ENCODE measurements around the gene KIFC3. TPM values are rescaled to one million over a fixed set of nuclear protein-coding genes. Genes with fewer than 3 reads are reported as not detected.

The KIFC3 gene
- total and polyA plus RNA-seq, 11 donors: 46.1 to 105 (median 65.6) TPM

DNA sequence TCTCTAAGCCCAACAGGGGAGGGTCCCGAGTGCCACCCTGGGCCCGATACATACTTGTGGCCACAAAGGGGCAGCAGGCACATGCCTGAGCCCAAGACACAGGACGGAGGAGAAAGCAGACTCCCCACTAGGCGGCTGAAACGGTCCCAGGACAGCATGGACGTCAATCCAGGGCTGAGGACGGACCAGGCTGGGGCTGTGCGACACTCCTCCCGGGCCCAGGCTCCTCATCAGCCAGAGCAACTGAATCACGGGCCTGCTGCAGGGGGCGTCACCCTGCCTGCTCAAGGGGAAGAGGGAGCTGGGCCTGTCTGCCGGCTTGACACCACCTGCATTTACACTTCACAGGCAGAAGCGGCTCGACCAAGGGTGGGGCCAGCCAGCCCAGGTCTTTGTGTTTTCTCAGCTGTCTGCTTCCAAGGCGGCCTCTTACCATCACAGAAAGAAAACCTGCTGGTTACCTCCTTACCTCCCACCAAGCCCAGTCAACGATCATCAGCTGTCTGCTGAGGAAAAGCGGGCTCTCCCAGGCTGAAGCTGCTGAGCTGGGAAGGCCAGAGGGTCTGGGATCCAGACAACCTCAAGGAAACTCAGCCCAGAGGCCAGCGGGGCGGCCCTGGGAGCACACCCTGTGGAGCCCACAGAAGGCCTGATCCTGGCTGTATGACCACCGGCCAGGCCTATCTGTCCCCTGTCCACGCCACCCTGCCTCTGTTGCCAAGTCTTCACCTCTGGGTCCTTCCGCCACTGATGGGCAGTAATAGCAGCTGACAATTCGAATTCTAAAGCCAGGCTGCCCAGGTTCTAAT, 26.4 kb downstream of the KIFC3 start:
- no peak overlapping the region for H3K4me3 ChIP-seq
- no peak for TF ChIP-seq POLR2A (IDR thresholded peaks at IDR 0.05)
- TF ChIP-seq, protein P1, sequence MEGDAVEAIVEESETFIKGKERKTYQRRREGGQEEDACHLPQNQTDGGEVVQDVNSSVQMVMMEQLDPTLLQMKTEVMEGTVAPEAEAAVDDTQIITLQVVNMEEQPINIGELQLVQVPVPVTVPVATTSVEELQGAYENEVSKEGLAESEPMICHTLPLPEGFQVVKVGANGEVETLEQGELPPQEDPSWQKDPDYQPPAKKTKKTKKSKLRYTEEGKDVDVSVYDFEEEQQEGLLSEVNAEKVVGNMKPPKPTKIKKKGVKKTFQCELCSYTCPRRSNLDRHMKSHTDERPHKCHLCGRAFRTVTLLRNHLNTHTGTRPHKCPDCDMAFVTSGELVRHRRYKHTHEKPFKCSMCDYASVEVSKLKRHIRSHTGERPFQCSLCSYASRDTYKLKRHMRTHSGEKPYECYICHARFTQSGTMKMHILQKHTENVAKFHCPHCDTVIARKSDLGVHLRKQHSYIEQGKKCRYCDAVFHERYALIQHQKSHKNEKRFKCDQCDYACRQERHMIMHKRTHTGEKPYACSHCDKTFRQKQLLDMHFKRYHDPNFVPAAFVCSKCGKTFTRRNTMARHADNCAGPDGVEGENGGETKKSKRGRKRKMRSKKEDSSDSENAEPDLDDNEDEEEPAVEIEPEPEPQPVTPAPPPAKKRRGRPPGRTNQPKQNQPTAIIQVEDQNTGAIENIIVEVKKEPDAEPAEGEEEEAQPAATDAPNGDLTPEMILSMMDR (IDR thresholded peaks at IDR 0.05): peak in 4 of 12 donors; percentile 5 to 26 (median 22)
- H3K9me3 ChIP-seq: no peaks in the 10 kb centered on the region
- H3K36me3 ChIP-seq: peaks cover 0 to 70% (median 56%) of the 10 kb centered on the region in 9 donors
- peak in 2 of 4 donors; percentile 21 to 22 for ATAC-seq
- intact Hi-C loops (cut with DNase I): no loop called here
- H3K27ac ChIP-seq: no peak overlapping the region
- no peaks in the 10 kb centered on the region for H3K27me3 ChIP-seq
- peak in 2 of 5 donors; percentile 27 to 29 for DNase-seq
- WGBS, 4 donors: 75 to 85% (median 81%) methylated on average over 17 to 23 of the region's 23 CpGs
- H3K4me1 ChIP-seq: peaks cover 0 to 9% (median 3%) of the 10 kb centered on the region in 12 donors

DNA sequence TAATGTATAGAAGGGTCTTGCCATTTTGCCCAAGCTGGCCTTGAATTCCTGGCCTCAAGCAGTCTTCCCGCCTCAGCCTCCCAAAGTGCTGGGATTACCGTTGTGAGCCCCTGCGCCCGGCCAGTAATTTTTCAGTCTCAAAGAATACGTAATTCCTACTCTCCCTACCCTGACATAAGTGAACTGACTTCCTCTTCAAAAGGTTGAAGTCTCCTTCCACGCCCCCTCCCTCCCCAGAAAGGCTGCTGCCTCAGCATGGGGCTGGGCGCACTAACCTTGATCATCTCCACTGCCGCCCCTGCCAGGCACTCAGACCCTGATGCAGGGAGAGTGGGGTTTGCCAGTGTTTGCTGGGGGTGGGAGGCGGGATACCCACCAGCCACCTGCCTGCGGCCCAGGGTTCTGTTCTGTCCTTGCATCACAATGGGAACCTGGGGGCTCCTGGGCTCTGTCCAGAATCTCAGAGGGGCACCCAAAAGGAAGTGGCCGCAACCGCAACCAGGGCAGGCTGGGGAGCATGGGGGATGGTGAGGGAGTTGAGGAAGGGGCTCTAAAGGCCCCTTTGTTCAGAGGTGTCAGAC, 27.5 kb downstream of the KIFC3 start:
- no peak for ATAC-seq
- H3K9me3 ChIP-seq: no peaks in the 10 kb centered on the region
- intact Hi-C loops (cut with DNase I): no loop called here
- 94 to 96% (median 95%) methylated on average over 12 of the region's 12 CpGs for WGBS, 4 donors
- H3K27me3 ChIP-seq: no peaks in the 10 kb centered on the region
- no peak overlapping the region for H3K27ac ChIP-seq
- peaks cover 0 to 74% (median 65%) of the 10 kb centered on the region in 9 donors for H3K36me3 ChIP-seq
- H3K4me1 ChIP-seq: peaks cover 0 to 9% (median 3%) of the 10 kb centered on the region in 12 donors
- DNase-seq: peak in 2 of 5 donors; percentile 14 to 44
- H3K4me3 ChIP-seq: no peak overlapping the region
- TF ChIP-seq, protein P1 (IDR thresholded peaks at IDR 0.05): no peak
- TF ChIP-seq POLR2A (IDR thresholded peaks at IDR 0.05): no peak

DNA sequence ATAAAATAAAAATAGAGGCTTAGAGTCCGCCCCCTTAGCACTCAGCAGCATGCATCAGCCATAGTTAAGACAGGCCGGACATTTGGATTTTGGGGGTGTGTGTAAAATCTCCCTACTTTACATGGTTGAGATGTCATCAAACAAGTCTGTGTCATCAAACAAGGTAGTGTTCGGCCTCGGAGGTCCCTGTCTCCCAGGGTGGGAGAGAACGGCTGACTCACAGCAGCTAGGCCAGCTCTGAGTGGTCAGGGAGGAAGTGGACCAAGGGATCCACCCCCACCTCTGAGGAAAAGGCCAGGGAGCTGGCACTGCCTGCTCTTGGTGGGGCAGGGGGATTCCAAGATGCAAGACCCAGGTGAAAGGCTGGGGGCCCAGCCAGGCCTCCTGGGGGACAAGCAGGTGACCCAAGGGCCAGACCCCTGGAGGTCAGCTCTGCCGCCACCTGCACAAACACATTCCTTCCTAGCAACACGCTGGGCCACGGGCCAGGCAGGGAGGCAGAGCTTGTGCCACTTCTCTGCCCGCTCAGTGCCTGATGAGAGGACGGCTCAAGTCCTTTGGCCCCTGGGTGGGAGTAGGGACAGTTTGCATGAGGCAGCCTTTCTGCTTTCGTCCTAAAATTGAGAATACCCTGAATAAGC, 28.5 kb downstream of the KIFC3 start:
- WGBS, 4 donors: 73 to 83% (median 75%) methylated on average over 11 of the region's 11 CpGs
- Histone ChIP-seq H3K27me3 (no peaks in the 10 kb centered on the region), H3K27ac (no peak overlapping the region), H3K4me3 (no peak overlapping the region), H3K9me3 (no peaks in the 10 kb centered on the region), H3K36me3 (peaks cover 5 to 74% (median 65%) of the 10 kb centered on the region in 9 donors), H3K4me1 (peaks cover 0 to 9% (median 3%) of the 10 kb centered on the region in 12 donors)
- DNase-seq (peak in 3 of 5 donors; percentile 14 to 65 (median 57)), ATAC-seq (peak; percentile 45 to 66 (median 50))
- intact Hi-C loops (cut with DNase I): no loop called here
- TF ChIP-seq, protein P1 (IDR thresholded peaks at IDR 0.05): no peak
- no peak for TF ChIP-seq POLR2A (IDR thresholded peaks at IDR 0.05)

DNA sequence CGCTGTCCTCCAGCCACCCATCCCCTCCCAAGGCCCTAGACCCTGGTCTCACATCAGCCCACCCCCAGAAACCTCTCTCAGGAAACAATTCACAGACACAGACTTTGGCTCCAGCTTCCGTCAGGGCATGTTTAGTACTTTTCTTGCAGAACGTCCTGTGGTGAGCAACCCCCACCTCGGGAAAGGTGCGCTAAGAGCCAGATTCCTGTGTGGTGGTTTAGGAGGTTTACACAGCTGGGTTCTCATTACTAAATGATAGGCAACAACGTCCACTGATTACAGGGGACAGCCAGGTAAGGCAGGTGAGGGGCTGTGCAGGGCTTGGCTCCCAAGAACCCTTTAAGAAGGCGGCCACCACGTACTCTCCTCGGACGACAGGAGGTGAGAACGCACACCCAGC, 29.3 kb downstream of the KIFC3 start:
- Histone ChIP-seq H3K27ac (no peak overlapping the region), H3K27me3 (no peaks in the 10 kb centered on the region), H3K9me3 (no peaks in the 10 kb centered on the region), H3K4me1 (peaks cover 0 to 9% (median 3%) of the 10 kb centered on the region in 12 donors), H3K4me3 (no peak overlapping the region), H3K36me3 (peaks cover 5 to 73% (median 64%) of the 10 kb centered on the region in 9 donors)
- ATAC-seq: no peak
- WGBS, 4 donors: 81 to 92% (median 90%) methylated on average over 11 of the region's 11 CpGs
- peak in 1 of 5 donors; percentile 10 for DNase-seq
- intact Hi-C loops (cut with DNase I): no loop called here
- no peak for TF ChIP-seq POLR2A (IDR thresholded peaks at IDR 0.05)
- TF ChIP-seq, protein P1 (IDR thresholded peaks at IDR 0.05): no peak

All from heart left ventricle (tissue), 16 donors.